Skin epidermis (tissue), 12 donors: Measurements from ENCODE around the gene STARD8.

Source experiments
- H3K27ac ChIP-seq, 21 experiments: fragments of 200-600 bp; sonication (generic) in 11 of 21; one replicate each; pipeline ENCODE4 v1.5.0; 2020; ENCODE audit warnings: mild to moderate bottlenecking in 3 of 21, inconsistent platforms in 2 of 21, moderate library complexity in 2 of 21
- H3K4me3 ChIP-seq, 7 experiments: fragments of 200-600 bp; sonication (generic) in 2 of 7; one replicate each; pipeline ENCODE4 v1.5.0; 2020; ENCODE audit warnings: inconsistent platforms in 2 of 7, mild to moderate bottlenecking in 2 of 7, moderate library complexity in 1 of 7

The STARD8 gene

DNA sequence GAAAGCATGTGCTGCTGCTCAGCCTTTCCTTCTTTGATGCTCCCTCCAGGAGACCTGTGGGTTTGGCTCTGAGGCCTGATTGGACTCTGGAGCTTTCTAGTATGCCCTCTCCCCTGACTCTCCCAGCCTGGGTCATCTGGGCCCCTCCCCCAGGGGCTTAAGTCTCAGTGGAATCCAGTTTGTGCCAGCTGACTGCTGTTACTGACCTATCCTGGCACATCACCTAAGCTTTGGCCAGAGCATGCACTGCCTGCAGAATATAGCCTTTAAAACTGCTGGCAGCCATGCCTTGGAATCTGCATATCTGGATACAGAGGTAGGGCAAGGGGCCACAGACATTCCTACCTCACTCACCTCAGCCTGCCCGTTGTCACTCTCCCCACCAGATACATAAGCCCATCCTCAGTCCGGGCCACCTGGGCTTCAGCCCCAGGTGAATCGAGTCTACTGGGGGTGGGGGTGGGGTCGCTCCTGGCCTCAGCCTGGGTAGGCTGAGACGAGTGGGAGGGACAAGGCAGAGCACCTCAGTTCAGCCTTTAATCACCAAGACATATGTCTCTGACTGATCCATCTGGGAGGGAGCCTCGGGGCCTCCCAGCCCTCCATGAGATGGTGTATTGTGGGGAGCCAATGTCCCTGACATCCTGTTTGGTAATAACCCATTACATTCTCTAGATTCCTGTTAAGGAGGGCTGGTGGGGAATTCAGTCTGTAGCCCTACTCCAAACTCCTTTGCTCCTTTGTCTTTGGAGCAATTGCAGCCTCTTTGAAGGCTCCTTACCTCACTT lies 61.2 kb downstream of the STARD8 start:
- Histone ChIP-seq H3K27ac (no peak overlapping the region), H3K4me3 (no peak overlapping the region)

DNA sequence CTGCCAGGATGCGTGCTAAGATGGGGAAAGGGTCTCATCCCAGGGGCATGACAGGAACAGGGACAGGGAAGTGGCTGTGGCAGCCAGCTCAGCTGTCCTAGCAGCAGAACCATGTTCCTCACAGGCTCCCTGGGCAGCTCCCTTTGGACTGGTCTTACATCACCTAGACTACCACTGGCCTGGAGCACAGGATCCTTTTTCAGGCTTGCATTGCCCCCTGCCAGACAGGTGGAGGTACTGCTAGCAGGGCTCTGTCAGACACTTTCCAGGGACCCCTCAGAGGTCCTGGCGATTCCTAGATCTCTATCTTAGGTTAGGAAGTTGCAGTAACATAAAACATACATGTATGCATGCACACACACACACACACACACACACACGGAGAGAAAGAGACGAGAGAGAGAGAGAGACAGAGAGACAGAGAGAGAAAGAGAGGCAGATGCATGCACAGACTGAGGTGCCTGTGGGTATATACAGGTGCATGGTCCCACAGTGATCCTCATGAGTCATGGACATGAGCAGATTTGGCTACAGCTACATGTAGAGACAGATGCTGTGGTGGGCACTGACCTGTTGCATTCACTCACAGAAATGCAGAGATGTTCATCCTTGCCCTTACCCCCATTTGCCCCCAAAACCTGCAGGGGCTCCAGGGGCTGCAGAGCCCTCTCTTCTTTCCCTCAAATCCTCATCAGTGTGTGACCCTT lies 63.6 kb downstream of the STARD8 start:
- no peak overlapping the region for H3K4me3 ChIP-seq

DNA sequence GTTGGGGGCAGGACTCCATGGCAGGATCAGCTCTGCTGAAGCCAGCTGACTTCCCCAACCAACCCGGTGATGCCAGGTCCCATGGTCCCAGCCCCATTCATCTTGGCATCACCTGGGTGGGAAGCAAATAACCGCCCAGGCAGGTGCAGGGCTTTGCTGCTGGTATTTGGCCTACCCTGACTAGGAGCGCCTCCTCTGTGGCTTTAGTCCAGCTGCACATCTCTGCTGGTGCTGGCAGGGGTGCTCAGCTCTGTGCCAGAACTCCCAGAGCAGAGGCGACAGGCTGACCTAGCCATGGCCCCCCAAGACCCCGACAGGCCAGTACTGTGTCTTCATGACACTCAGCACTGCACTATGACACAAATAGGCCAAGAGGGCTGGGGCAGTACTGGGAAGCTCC lies 64.4 kb downstream of the STARD8 start:
- H3K4me3 ChIP-seq: no peak overlapping the region
- H3K27ac ChIP-seq: no peak overlapping the region

More for the DNA sequence above, 63.6 kb downstream of the STARD8 start:
- H3K27ac ChIP-seq: no peak overlapping the region

DNA sequence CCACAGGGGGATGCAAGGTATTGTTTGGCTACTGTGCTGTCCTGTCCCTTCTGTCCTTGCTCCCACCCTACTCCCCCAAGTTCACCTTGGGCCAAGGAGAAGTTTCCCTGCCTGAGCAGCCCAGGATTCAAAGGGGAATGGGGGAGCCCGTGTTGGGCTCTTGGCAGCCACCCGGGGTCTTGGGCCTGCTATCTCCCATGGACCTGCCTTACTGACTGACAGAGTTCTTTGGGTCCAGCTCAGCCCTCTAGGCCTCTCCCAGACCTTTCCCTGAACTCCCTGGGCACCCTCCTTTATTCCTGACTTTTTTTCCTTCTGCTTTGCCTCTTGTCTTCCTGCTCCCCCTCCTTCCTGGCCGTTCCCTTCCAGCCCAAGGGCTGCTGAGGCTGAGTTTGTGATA lies 67.4 kb downstream of the STARD8 start:
- no peak overlapping the region for H3K27ac ChIP-seq
- H3K4me3 ChIP-seq: no peak overlapping the region

DNA sequence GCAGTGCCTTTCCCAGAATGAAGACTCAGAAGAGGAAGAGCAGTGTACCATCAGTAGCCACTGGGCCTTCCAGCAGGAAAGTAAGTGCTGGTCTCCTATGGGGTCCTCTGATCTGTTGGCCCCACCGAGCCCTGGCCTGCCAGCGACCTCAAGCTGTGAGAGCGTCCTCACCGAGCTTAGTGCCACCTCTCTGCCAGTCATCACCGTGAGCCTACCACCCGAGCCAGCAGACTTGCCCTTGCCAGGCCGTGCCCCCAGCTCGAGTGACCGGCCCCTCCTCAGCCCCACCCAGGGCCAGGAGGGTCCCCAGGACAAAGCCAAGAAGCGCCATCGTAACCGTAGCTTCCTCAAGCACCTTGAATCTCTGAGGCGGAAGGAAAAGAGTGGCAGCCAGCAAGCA lies 69.7 kb downstream of the STARD8 start:
- no peak overlapping the region for H3K4me3 ChIP-seq
- no peak overlapping the region for H3K27ac ChIP-seq

DNA sequence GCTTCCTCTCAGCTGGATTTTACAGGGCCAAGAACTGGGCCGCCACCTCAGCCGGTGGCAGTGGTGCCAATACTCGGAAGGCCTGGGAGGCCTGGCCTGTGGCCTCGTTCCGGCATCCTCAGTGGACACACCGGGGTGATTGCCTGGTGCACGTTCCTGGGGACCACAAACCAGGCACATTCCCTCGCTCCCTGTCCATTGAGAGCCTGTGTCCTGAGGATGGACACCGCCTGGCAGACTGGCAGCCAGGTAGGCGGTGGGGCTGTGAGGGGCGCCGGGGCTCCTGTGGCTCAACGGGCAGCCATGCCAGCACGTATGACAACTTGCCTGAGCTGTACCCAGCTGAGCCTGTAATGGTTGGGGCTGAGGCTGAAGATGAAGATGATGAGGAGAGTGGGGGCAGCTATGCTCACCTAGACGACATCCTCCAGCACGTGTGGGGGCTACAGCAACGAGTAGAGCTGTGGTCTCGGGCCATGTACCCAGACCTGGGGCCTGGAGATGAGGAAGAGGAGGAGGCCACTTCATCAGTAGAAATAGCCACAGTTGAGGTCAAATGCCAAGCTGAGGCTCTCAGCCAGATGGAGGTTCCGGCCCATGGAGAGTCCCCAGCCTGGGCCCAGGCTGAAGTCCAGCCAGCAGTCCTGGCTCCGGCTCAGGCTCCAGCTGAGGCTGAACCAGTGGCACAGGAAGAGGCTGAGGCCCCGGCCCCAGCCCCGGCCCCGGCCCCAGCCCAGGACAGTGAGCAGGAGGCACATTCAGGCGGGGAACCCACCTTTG lies 70.4 kb downstream of the STARD8 start:
- H3K4me3 ChIP-seq: no peak overlapping the region
- H3K27ac ChIP-seq: no peak overlapping the region

DNA sequence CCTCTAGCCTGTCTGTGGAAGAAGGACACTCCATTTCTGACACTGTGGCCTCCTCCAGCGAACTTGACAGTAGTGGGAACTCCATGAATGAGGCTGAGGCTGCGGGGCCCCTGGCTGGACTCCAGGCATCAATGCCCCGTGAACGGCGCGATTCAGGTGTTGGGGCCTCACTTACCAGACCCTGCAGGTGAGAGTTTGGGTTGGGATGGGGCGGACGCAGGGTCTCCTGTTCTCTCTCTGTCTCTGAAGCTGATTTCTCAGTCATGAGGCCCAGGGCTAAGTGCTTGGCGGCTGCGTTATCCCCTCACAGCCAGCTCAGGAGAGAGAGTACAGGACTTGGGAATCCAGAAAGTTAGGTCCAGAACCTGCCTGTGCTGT lies 71.0 kb downstream of the STARD8 start:
- no peak overlapping the region for H3K4me3 ChIP-seq
- H3K27ac ChIP-seq: no peak overlapping the region

DNA sequence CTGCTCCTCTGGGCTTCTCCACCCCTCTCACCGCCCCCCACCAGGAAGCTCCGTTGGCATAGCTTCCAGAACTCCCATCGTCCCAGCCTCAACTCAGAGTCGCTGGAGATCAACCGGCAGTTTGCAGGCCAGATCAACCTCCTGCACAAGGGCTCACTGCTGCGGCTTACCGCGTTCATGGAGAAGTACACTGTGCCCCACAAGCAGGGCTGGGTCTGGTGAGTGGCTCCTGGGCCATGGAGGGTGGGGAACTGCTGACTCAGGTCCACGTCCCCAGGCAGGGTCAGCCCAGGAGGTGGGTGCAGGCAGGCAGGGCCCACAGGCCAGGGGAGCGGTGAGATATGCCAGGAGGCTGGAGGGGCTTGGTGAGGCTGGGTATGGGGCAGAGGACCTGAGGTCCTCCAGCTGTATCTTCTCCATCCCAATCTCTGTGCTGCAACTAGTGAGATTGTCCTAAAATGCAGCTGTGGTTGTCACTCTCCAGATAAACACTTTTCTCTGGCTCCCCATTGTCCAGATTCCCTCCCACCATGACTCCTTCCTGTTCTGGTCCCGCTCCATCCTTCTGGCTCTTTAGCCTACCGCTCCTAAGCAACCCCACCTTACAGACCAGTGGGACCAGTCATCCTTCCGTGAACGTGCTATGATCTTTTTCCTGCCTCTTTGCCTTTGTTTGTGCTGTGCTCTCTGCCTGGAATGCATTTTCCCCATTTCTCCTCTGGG lies 71.9 kb downstream of the STARD8 start:
- Histone ChIP-seq H3K4me3 (no peak overlapping the region), H3K27ac (no peak overlapping the region)

DNA sequence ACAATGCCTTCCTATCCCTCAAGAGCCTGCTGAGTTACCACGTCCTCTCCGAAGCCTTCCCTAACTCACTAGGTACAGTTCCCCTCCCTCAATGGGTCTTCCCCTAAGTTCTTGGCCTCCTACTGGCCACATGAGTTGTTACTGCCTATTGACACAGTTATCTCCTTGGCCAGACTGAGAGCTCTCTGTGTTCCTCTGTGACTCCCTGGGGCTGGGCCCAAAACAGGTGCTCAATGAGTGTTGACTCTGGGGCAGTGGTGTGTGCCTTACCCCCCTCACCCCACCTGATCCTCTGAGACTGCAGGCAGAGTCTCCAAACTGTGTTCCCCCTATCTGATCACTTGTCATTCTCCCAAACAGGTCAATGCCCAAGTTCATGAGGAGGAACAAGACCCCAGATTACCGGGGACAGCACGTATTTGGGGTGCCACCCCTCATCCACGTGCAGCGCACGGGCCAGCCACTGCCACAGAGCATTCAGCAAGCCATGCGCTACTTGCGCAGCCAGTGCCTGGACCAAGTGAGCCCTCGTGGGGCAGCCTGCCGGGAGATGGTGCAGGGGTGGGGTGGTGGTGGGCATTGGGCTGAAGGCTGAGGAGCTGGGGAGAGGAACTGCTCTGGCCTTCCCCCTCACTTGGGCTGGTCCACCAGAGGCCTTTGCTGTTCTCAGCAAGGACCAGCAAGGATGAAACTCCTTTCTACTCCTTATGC lies 72.6 kb downstream of the STARD8 start:
- Histone ChIP-seq H3K4me3 (no peak overlapping the region), H3K27ac (no peak overlapping the region)

DNA sequence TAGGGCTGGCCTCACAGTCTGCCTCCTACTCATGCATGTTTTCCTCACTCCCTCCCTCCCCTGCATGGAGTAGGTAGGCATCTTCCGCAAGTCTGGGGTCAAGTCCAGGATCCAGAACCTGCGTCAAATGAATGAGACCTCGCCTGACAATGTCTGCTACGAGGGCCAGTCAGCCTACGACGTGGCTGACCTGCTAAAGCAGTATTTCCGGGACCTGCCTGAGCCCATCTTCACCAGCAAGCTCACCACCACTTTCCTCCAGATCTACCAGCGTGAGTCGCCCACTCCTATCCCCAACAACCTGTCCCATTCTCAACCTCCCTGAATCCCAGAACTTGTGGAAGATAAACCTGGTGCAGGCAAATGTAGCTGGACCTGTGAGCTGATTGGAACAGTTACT lies 73.4 kb downstream of the STARD8 start:
- H3K4me3 ChIP-seq: no peak overlapping the region
- H3K27ac ChIP-seq: no peak overlapping the region

DNA sequence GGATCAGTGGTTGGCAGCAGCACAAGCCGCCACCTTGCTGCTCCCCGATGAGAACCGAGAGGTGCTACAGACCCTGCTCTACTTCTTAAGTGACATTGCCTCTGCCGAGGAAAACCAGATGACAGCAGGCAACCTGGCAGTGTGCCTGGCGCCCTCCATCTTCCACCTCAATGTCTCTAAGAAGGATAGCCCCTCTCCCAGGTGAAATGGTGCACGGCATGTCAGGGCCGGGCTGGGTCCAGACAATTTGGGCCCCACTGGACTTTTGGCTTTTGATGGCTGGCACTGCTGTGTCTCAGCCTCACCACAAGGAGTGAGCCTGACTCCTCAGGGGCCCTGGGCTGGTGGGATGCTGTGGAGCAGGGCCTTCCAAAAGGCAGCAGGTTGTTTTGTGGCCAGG lies 74.1 kb downstream of the STARD8 start:
- Histone ChIP-seq H3K27ac (no peak overlapping the region), H3K4me3 (no peak overlapping the region)

DNA sequence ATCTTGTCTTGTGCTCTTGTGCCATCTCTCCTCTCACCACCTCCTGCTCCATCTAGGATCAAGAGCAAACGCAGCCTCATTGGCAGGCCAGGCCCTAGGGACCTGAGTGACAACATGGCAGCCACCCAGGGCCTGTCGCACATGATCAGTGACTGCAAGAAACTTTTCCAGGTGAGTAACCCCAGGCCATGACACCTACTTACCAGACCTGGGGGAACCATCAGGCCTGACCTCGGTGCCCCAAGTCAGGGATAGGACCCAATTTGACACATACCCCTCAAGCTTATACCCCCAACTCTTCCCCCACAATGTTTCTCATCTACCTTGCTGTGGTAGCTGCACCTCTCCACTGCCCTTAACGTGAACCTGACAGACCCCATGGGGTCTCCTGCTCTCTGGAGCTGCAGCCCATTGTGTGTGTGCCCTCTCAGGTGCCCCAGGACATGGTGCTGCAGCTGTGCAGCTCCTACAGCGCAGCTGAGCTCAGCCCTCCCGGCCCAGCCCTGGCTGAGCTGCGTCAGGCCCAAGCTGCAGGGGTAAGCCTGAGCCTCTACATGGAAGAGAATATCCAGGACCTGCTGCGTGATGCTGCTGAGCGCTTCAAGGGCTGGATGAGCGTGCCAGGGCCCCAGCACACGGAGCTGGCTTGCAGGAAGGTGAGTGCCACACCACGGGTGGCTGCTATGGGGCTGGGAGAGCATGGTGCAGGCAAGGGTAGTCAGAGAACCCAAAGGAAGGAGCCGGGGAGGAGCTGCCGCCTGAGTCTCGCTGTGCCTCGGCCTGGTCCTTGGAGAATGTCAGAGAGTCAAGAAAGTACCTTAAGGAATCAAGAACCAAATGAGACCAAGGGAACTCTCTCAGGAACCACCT lies 74.8 kb downstream of the STARD8 start:
- H3K4me3 ChIP-seq: no peak overlapping the region
- H3K27ac ChIP-seq: no peak overlapping the region

DNA sequence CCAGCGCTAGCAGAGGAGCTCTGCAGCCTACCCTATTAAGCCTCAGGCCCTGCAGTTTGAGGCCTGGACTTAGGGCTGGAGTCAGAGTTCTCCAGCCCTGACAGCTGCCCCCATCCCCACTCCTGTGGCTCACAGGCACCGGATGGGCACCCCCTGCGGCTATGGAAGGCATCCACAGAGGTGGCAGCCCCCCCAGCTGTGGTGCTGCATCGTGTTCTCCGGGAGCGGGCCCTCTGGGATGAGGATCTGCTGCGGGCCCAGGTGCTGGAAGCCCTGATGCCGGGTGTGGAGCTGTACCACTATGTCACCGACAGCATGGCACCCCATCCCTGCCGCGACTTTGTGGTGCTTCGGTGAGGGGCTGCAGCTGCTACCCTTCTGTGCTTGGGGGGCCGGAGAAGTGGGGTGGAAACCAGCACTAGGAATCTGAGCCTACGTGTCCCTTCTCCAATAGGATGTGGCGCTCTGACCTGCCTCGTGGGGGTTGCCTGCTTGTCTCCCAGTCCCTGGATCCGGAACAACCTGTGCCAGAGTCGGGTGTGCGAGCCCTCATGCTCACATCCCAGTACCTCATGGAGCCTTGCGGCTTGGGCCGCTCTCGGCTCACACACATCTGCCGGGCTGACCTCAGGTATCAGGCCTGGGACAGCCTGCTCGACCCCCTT lies 76.2 kb downstream of the STARD8 start:
- no peak overlapping the region for H3K27ac ChIP-seq
- H3K4me3 ChIP-seq: no peak overlapping the region

DNA sequence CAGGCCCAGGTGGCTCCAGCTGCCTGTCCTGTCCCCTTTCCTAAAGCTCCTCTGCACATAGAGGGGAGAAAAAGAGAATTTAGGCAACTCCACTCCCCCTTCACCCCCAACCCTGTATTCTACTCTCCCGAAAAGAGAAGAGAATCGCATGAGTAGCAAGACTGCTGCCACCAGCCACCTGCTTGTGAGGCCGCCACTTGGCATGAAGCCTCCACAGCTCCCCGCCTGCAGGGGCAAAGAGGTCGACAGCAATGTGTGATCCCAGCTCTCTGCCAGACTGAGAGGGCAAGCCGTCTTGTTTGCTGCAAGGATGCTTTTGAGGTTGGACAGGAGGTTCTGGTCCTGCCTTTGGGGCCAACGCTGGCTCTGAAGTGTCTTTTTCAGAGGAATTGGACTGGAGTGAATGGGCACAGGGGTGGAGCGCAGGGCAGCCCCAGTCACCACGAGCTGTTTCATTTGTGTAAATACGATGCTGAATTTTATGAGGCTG lies 77.1 kb downstream of the STARD8 start:
- H3K4me3 ChIP-seq: no peak overlapping the region
- no peak overlapping the region for H3K27ac ChIP-seq

DNA sequence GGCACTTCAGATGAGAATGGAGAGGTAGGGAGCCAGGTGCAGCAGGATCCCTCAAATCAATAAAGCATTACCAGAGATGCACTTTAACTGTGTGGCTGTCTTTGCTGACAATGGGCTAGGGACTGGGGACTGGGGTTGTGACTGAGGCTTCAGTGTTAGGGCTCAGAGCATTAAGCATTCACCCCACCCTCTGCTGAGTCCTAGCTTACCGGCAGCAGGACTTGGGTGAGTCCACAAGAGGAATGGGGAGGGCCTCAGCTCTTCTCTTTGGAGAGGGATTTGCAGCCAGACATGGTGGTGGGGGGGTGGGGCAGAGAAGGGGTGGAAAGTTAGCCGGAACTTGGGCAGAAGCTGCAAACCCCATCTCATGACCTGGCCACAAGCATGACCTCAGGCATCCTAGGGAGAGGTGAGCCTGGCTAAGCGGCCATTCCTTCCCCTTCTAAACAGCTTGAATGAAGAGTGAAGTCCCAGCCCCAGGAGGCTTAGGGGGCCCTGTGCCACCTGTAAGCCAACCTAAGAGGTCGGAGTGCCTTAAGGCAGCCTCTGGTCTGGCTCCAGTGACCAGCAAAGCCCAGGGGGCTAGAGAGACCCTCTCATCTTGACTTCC lies 78.4 kb downstream of the STARD8 start:
- H3K27ac ChIP-seq: no peak overlapping the region
- H3K4me3 ChIP-seq: no peak overlapping the region

DNA sequence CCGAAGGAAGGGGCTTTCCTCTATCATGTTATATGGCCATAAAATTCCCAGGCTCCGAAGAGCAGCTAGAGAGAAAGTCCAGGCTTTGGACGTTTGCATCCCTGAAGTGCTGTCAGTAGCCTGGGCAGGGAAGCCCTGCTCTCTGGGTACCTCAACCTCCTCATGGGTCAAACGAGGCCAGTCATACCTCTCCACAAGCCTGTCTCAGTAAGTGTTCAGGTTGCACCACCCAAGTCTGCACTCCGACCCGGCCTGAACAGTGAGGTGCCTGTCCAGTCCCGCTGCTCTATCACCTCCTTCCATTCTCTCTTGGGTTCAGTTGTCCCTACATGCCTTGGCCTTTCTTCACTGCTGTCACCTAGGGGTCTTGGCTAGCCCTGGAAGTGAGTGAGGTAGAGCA lies 78.9 kb downstream of the STARD8 start:
- Histone ChIP-seq H3K4me3 (no peak overlapping the region), H3K27ac (no peak overlapping the region)

DNA sequence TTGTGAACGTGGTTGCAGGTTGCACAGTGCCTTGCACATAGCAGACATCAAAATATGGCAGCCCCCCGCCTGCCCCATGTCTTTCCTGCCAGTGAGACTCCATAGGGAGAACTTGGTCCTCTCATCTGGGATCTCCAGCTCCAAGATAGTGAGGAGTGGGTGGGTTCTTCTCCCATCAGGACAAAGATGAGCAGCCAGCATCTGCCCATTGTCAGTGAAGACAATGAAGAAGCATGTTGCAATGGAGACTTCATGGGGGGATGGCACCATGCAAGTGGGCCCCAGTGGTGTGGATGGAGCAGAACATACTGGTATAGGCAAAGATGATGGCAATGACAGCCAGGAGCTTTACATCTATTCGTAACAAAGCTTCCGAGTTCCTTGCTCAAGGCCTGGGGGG lies 80.2 kb downstream of the STARD8 start:
- Histone ChIP-seq H3K4me3 (no peak overlapping the region), H3K27ac (no peak overlapping the region)

DNA sequence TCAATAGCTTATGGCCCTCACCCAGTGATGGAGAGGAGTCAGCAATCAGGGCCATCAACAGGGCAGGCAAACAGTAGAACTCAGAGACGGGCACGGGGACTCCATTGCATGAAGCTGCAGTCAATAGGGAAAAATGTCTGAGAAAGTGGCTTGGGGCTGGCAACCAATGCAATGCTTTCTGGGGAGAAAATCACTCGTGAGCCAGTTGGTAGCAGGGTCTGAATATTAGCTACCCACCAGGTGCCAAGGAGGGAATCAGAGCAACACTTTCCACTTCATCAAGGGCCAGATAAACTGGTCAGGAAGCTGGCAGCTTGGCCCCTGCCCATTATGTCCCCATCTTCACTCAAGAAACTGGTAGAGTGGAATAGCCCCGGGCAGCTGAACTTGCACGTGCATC lies 80.7 kb downstream of the STARD8 start:
- Histone ChIP-seq H3K27ac (no peak overlapping the region), H3K4me3 (no peak overlapping the region)
